ENCODE measurements around the gene SIAH1.
"Not testable (repeated sequence)": the region's sequence is repeated elsewhere in the genome, so short reads cannot be mapped to it uniquely, and the experiment has no call there.

SIAH1 gene

DNA sequence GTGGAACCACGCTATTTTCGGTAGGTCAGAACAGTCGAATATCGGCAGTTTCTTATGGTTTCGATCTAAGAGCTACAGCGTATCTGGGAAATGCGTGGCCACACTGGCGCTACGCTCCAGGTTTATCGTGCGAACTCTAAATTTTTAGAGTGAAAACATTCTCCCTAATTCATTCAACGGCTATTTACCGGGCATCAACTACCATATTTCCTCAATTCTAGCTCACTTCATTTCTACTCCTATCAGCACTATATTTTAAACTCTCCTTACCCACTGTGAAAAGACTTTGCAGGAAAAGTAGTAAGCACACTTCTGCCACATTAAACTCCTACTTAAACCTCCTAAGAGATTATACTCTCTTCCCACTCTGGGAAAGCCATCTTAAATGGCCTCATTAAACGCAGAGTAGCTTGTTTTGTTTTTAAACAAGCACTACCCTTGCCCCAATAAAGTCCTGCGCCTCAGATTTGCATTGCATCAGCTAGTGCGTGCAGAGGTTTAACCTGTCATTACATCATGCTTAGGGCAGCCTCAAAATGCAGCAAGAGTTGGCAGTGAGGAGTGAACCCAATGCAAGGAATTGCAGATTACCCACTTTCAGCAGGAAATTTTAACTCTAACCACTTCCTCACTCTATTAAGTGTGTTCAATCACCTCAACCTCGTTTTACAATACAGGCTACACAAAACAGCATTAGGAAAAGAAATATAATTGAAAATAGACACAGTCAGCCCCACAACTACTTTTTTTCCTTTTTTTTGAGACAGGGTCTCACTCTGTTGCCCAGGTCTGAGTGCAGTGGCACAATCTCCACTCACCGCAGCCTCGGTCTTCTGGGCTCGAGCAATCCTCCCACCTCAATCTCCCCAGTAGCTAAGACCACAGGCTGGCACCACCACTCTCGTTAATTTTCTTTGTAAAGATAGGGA is 18.8 kb downstream of the SIAH1 start:
- DNase-seq (ENCODE audit: low read depth) = no peak

DNA sequence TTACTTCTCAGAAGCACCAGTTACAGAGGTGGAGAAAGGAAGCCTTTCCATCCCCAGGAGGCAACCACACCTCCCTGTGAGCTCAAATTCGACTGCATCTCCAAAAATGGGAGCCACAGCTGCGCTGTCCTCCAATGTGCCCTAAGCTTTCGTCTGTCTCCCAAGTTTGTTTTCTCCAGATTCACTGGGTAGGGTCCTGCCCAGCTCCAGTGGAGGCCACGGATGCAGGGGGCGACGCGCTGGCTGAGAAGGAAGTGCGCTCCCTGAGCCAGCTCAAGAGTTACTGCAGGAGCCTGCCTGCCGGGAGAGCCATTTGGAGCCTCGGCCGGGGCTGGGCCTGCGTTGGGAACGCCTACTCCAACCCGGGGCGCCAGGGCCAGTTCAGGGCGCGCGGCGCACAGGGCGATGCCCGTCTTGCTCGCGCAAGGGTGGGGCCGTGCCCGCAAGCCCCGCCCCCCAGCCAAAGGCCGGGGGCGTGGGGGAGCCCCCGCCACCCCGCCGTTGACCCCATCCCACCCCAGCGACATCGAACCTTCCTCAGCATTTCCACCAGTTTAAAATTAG is 19.5 kb downstream of the SIAH1 start:
- DNase-seq (ENCODE audit: low read depth) = peak; percentile 42

DNA sequence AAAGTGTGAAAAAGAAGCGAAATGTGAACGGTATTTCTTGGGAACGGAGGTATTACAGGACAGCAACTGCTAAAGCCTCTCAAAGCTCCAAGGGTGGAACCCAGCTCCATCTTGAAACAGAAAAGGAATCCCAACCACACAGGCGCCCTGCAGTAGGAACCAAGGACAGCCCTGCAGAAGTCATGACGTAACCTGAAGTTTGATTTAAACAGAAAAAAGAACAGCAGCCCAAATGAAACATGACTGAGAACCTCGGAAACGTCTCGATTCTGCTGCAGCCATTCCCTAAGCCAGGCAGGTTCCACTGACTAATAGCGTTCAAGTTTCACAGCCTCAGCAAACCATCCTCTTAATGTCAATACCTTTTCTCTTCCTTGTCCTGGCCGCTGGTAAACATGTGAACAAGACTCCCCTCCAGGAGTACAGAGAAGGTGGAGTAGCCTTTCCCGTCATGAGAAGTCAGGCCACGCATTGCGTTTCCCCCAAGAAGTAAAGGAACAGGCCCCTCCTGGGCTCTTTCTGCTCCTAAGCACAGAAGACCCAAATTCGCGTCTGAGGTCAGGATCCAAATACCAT is 20.1 kb downstream of the SIAH1 start:
- no peak for DNase-seq (ENCODE audit: low read depth)

DNA sequence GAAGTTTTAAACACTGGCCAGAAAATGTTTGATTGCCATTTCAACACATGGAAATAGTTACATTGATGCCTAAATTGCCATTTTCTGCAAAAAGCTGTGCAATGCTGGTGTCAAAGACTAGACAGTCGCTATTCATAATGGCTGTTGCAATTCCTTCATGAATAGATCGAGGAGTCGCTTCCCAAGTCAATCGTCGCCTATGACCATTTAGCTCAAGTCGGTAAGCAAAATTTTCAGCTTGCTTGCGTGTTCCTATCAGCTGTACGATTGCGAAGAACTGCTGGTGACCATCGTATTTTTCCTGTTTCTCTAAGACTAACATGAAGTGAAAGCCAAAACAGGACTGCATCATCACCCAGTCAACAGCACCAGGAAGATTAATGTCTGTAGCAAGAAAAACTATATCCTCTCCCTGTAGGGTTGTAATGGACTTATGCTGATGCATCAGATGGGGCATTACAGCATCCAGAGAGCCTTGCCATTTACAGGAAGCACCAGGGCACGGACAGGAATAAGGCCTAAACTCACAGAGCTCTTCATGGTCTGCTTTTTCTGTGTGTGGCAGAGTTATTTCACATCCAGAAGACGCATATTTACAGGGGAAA is 23.6 kb downstream of the SIAH1 start:
- DNase-seq (ENCODE audit: low read depth) = no peak

DNA sequence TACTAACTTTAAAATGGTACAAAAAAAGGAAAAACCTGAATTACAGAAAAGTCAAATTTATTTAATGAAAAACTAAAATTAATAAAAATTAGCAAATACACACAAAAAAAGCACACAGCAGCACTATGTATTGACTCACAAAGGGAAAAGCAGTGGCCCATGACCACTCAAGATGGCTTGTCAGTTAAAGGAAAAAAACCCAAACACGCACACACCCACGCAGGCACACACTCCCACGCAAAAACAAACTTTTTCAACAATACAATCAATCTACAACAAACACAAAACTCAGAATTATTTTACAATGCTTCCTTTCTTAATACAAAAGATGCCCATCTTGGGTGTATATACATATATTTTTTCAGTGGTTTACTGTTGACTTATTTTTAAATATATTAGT is 24.2 kb downstream of the SIAH1 start:
- DNase-seq (ENCODE audit: low read depth) = no peak

DNA sequence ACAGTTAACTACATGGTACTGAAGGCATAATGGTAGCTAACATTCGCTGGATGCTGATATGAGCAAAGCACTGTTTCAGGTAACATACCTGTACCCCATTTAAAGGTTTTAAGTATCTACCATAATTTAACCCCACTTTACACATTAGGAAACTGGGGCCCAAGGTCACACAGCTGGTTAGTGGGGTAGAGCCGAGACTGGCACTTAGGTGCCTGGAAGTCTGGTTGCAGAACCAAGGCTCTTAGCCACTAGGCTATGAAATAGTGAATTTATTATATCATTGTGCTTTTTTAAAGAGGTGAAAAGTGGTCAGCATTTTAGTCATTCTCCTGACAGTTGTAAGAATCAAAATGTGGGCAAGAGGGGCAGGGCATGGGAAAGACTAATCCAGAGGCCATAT is 25.2 kb downstream of the SIAH1 start:
- DNase-seq (ENCODE audit: low read depth) = no peak

DNA sequence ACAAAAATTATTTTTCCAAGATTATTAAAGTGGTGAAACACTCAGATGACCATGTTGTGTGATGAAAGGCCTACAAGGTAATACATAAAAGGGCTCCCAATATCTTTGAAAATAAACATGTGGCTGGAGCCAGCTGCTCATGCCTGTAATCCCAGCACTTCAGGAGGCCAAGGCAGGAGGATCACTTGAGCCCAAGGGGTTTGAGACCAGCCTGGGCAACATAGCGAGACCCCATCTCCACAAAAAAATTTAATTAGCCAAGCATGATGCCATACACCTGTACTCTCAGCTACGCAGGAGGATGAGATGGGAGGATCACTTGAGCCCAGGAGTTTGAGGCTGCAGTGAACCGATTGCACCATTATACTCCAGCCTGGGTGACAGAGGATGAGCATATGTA is 26.8 kb downstream of the SIAH1 start:
- no peak for DNase-seq (ENCODE audit: low read depth)

DNA sequence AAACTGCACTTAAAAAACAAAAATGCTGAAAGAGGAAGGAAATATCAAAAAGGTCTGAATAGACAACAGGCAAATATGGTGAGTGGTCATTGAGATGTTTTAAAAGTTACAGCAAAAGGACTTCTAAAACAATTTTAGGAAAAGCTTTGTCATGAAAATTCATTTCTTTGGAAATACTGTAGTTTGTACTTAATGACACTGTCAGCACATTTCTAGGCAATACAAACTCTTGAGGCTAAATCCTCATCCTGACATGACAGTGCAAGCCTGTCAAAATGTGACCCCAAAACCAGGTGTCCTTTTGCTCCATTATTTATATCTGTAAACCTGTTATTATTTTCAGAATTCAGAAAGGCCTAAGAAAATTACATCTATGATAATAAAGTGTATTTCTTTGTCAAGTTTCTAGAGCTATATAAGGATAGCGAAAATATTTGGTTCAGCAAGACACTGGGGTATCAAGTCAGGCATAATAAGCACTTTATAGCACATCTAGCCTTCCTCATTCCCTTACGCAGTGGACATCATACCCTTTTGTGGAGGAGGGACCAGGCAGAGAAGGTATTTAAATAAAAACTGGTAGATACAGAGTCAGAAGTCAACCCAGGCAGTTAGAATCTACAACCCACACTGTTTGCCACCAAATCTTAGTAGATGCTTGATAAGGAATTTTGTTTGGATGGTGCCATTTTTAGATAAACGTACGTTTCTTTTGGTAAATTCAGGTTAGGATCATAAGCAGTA is 28.4 kb downstream of the SIAH1 start:
- DNase-seq (ENCODE audit: low read depth) = no peak

DNA sequence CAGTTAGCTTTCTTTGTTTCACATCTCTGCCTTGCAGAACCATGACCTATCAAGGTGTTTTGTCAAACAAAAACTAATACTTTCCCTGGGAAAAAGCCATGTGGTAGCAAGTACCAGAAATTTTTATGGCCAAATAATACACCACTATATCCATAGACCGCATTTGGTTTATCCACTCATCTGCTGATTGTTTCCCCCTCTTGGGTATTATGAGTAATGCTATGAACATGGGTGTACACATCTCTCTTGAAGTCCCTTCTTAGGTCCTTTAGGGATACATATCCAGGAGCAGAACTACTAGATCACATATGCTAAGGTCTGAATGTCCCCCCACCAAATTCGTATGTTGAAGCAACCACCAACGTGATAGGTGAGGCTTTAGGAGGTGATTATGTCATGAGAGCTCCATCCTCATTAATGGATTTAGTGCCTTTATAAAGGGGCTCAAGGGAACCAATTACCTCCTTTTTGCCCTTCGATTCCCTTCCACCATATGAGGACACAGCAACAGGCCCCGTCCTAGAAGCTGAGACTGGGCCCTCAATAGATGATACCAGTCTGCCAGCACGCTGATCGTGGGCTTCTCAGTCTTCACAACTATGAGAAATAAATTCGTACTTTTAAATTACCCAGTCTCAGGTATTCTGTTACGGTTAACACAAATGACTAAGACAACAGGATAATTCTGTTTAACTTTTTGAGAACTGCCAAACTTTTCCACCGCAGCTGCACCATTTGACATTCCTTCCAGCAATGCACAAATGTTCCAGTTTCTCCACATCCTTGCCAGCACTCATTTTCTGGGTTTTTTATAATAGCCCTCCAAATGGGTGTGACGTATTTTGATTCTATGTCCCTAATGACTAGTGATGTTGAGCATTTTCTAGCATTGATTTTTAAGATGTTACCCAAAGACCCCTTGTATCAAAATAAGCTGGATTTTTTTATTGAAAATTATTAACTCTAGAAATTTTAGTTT is 30.0 kb downstream of the SIAH1 start:
- no peak for DNase-seq (ENCODE audit: low read depth)

DNA sequence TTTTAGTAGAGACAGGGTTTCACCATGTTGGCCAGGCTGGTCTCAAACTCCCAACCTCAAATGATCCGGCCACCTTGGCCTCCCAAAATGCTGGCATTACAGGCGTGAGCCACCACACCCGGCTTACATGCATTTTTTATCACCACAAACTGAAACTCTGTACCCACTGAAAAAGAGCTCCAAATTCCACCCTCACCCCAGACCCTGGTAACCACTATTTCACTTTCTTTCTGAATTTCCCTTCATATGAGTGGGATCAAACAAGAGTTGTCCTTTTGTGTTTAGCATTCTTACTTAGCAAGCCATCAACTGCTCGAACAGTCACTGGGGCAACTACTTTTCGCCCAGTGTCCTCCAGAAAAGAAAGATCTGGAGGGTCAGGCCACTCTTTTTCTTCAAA is 30.8 kb downstream of the SIAH1 start:
- DNase-seq (ENCODE audit: low read depth) = not testable (repeated sequence)

DNA sequence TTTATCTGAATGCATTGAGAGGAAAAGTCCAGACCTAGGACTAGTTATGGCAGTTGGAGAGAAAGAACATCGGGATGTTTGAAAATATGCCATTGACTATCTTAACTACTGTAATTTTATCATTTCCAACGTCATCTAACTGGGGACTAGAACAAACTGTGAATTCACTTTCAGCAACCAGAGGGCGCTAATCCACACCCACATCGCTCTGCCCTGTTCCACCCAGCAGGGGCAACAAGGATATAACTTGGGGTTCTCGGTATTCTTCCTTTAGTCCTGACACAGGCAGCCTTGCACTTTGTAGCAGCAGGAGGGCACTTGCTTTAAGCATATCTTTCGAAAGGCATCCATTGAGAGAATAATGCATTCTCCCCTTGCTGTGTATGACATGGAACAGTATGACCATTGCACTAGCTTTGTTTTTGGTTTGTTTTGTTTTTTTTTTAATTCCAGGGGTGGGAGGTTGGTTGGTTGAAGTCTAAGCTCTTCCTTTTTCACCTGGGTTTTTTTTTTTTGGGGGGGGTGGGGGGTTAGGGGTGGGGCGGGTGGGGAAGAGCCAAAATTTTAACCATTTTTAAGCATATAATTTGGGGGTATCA is 31.5 kb downstream of the SIAH1 start:
- peak; percentile 35 for DNase-seq (ENCODE audit: low read depth)

DNA sequence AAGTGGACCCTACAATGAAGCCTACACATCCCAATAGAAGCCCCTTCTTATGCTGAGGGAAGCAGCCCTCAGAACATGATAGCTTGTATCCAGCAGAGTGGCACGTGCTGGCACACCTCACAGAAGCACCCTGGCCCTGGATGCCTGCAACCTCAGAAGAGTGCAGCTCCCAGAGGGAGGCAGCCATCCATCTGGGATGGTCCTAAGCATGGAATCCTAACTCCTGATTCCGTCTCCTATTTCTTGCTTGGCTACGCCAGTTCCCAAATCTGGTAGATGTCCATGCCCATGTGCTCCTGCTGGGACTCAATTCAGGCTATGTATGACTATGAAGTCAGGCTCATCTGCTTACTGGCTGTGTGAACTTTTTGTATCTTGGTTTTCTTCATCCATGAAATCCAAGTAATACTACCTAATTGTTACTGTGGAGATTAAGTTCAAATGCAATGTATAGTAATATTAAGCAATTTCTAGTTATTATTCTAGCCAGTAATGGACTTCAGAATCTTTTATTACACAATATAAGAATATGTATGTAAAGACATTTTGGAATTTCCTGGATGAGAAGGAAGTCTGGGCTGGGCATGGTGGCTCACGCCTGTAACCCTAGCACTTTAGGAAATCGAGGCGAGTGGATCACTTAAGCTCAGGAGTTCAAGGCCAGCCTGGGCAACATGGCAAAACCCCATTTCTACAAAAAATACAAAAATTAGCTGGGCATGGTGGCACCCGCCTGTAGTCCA is 32.4 kb downstream of the SIAH1 start:
- no peak for DNase-seq (ENCODE audit: low read depth)

DNA sequence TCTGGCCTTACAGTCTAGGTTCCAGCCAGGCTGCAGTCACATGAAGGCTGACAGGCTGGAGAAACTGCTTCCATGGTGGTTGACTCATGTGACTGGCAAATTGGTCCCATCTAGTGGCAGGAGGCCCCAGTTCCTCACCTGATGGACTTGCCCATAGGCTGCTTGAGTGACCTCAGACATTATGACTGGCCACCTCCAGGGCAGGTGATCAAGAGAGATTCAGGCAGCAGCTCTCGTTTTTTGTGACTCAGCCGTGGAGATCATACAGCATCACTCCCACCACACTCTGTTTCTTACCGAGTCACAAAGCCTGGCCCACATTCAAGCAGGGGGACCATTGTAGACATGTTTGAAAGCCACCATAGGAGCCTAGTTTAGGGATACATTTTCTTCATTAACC is 34.5 kb downstream of the SIAH1 start:
- DNase-seq (ENCODE audit: low read depth) = no peak

DNA sequence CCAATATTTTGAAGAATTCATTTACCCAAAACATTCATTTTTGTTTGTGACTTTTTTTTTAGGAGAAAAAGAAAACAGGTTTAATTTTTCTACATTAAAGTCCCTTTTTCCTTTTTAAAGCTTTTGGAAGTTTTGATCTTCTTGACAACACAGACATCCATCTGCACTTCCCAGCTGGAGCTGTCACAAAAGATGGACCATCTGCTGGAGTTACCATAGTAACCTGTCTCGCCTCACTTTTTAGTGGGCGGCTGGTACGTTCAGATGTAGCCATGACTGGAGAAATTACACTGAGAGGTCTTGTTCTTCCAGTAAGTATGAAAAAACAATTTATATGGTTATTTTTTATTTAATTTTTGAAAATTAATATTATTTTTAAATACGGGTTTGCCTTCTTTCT is 37.2 kb downstream of the SIAH1 start:
- DNase-seq (ENCODE audit: low read depth) = no peak

DNA sequence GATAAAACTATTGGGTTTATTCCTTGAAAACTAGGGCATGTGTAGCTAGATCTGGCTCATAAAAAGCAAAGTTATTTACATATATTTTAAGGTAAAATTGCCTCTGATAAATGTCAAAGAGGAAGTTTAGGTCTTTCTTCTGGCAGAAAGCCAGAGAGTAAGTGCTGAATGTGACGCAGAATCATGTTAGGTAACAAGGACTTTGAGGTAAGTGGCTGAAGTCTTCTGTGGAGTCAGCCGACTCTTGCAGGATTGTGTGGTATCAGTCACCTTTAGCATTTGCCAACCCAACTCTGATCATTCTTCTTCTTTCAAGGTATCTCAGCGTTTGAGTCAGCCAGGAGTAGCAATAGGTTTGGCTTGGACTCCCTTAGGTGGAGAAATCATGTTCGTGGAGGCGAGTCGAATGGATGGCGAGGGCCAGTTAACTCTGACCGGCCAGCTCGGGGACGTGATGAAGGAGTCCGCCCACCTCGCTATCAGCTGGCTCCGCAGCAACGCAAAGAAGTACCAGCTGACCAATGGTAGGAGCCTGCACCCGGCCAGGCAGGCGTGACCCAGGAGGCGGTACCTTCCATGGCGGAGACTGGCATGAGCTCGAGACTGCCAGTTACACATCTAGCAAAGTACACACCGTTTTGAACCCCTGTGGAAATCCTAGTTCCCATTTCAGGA is 37.9 kb downstream of the SIAH1 start:
- no peak for DNase-seq (ENCODE audit: low read depth)

DNA sequence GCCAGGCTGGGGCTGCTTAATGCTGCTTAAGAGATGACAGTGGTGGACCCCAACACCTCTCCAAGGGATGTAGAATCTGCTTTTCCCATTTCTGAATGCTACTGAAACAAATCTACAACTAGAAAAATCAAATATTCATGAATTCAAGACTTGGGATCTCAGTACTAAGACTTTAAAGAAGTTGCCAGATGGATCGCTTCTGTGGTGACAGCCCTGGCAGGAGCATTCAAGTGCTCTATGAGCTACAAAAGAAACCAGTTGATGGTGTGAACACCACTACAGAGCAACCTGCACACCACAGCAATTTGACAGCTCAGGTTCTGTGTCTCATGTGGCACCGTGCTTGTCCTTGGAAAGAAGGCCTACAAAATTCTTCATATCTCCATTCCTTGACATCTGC is 42.6 kb downstream of the SIAH1 start:
- no peak for DNase-seq (ENCODE audit: low read depth)

DNA sequence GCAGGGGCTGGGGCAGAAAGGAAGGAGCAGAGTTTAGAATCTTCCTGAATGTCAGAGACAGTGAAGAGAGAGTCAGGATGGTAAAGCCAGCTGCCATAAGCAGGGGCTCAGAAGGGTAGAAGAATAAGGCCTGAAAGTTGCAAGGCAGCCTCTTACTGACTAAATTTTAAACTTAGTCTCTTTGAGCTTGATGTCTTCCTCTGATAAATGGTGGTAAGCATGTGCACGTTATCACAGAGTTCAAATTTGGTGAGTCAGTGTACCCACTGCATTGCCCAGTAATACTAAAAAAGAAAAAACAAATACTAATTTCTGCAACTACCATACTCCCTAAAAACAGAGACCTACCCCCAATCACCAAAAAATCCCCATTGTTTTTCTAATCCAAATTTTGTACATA is 45.2 kb downstream of the SIAH1 start:
- DNase-seq (ENCODE audit: low read depth) = no peak

DNA sequence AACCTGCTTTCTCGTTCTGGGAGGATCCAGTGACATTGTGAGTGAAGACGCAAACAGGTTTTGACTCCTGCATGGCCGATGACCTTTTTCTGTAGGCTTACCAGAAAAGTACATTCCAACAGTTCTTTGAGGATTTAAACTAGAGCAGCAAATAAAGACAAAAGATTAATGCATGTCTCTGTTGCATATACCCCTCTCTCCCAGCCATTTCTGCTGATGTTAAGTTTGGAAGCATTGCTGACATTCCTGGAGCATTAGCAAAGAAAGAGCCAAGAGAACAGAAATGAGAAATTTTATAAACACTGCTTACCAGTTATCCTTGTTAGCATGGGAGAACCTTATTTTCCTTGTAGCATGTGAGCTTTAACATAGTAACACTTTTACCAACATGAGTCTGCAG is 49.3 kb downstream of the SIAH1 start:
- DNase-seq (ENCODE audit: low read depth) = no peak

DNA sequence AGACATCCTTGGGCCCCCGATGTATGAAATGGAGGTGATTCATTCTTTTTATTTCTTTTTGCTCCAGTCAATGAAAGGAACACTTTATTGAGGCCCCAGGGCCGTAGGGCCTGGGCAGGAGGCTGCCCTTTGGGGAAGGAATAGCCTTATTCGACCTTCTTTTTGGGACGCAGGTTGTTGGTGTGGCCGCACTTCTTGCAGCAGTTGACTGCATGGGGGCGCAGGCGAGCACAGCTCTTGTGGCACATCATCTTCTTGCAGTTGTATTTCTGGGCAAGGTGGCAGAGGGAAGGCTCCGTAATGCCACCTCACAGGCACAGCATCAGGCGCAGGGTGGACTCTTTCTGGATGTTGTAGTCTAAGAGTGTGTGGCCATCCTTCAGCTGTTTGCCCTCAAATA is 50.9 kb downstream of the SIAH1 start:
- DNase-seq (ENCODE audit: low read depth) = no peak

All from stimulated activated CD8-positive, alpha-beta memory T cell treated with anti-CD3 and anti-CD28 coated beads, Interleukin-15, amount 100 ng/mL, for 1 hour (primary cell).